HS-5 (cell line): Measurements from ENCODE around the gene CST4.
"Not testable (repeated sequence)": the region's sequence is repeated elsewhere in the genome, so short reads cannot be mapped to it uniquely, and the experiment has no call there.

Experiments used
- DNase-seq: peaks from one replicate; pipeline ENCODE4 v3.0.0-alpha.2; 2012; ENCODE audit warnings: low read depth

CST4 gene

DNA sequence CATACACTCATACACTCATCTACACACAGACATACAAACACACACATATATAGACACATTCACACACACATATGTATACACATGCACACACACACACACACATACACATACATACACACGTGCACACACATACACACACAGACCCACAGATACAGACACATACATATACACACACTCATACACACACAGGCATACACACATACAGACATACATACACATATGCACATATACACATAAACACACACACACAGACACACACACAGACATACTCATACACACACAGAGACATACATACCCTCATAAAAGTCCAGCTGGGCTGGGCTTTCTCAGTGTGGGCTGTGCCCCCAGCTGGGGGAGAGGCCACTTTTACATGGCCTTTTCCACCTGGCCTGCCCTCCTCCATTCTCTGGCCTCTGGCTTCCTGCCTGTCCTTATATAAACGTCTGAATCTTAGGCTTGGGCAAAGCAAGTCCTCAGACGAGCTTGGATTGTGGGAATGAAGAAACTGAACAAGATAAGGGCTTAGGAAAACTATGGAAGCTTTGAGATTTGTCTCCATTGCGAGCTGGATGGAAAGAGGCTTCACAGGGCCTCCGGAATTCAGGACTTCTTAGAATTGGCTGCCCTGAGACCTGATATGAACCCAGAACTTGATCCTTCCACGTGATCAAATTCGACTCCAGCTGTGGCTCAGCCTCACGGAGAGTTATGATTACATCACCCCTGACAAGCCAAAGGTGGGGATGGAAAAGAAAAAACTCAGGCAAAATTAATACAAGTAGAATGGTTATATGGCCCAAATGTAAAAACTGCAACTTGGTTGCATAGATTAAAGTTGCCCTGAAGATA lies 28.6 kb downstream of the CST4 start:
- no peak for DNase-seq

DNA sequence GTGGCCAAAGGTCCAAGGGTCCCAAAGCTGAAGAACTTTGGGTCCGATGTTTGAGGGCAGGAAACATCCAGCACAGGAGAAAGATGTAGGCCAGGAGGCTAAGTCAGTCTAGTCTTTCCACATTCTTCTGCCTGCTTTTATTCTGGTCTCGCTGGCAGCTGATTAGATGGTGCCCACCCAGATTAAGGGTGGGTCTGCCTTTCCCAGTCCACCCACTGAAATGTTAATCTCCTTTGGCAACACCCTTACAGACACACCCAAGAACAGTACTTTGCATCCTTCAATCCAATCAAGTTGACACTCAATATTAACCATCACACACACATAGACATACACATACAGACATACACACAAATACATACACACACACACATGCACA lies 29.2 kb downstream of the CST4 start:
- not testable (repeated sequence) for DNase-seq

DNA sequence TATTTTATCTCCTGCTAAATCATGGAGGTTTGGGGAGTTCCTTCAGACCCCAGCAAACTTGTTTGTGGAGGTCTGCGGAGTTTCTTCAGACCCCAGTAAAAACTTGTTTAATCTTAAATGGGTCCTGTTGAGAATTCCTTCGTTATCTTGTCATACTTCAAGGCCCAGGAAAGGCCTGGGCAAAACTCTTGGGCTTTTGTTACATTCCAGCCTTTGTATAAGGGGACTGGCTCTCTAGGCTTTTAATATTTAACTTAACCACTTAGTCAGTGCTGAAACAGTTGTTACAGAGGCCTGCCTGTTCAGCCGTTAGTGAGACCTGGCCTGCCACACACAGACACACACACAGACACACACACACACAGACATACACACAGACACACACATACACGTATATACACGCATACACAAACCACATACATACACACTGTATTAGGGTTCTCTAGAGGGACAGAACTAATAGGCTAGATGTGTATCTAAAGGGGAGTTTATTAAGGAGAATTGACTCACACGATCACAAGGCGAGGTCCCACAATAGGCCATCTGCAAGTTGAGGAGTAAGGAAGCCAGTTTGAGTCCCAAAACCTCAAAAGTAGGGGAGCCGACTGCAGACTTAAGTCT lies 29.7 kb downstream of the CST4 start:
- DNase-seq: no peak

- no peak for DNase-seq
Observed at GRCh38 chr20:23658336-23658735, 30.5 kb downstream of the CST4 start.

- no peak for DNase-seq
Observed at GRCh38 chr20:23657202-23657601, 31.6 kb downstream of the CST4 start.

DNA sequence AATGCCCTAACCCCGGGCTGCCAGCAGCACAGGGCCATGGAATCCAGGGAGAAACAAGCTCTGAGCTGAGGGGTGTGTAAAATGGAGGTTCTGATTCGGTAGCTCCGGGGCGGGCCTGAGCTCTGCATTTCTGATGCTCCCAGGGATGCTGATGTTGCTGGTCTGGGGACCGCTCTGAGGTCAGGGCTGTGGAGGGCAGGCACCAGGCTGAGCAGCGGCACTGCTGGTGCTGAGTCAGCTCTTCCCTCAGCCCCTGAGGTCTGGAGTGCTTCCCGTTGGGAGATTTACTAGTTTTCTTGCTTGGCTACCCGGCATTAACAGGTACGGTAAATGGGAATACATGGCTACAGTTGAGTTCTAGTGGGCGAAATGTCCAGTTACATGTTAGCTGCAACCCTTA lies 32.5 kb downstream of the CST4 start:
- no peak for DNase-seq

DNA sequence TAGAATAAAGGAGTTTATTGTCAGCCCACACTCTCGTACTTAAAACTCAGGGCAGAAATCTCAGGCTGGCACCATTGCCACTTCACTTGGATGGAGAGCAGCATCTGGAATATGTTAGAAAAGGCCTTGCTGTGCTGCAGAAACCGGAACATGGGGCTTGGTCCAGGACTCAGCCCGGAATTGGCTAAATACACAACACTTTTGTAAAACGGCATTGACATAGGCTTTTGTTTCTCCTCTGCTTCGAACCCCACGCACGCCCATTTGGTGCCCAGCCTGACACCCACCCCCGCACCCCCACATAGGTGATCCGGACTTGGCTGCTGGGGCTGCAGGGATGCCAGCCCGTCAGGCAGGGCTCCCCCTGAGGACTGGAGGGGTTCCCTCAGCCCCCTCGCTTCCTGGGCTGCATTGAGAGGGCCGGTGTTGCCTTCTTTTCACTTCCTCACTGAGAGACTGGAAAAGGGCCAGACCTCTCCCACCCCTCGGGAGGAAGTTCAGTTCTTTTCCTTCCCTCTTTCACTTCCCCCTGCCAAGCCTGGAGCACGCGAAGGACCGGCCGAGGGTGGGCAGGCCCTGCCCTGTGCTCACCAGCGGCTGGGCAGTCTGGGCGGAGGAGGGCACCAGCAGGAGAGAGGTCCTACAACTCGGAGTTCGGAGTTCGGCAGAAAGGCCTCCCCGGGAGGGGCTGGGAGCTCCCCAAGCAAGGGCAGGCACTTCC lies 33.2 kb downstream of the CST4 start:
- DNase-seq: no peak

DNA sequence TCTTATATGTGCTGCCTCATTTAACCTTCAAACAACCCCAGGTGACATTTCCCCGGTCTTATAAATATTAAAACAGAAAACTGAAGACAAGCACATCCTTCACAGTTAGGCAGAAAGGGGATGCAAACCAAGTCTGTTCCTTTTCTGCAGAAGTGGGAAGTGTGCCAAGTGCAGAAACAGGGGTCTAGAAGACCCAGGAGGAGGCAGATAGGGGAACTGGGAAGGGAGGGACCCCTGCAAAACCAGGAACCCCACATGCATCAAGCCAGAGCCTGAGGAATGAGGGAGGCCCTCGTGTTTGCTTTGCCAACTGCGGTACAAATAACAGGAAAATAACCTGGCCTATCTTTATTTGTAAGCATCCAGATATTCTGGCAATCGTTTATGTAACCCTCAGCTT lies 34.1 kb downstream of the CST4 start:
- DNase-seq: no peak

DNA sequence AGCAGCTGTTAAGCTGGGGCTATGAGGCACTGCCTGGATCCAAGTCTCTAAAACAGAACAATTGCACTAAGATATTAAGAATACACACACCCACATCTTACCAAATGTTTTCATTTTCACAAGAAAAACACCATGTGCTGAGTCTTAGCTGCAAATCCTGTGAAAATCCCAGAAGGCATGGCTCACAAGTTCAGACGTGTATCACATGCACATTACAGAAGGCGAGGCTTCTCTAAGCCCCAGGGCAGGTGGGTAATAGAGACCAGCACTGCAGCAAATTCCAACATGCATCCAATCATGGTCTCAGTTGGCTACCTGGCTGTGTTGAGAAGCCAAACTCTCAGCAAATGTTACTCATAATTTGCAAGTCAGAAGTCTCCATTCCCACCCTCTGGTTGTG lies 34.8 kb downstream of the CST4 start:
- no peak for DNase-seq

- DNase-seq: no peak
Observed at GRCh38 chr20:23653400-23653938, 35.4 kb downstream of the CST4 start.

- DNase-seq: no peak
Observed at GRCh38 chr20:23652926-23653325, 35.9 kb downstream of the CST4 start.

- no peak for DNase-seq
Observed at GRCh38 chr20:23652371-23652770, 36.5 kb downstream of the CST4 start.

- DNase-seq: no peak
Observed at GRCh38 chr20:23651117-23651516, 37.7 kb downstream of the CST4 start.

DNA sequence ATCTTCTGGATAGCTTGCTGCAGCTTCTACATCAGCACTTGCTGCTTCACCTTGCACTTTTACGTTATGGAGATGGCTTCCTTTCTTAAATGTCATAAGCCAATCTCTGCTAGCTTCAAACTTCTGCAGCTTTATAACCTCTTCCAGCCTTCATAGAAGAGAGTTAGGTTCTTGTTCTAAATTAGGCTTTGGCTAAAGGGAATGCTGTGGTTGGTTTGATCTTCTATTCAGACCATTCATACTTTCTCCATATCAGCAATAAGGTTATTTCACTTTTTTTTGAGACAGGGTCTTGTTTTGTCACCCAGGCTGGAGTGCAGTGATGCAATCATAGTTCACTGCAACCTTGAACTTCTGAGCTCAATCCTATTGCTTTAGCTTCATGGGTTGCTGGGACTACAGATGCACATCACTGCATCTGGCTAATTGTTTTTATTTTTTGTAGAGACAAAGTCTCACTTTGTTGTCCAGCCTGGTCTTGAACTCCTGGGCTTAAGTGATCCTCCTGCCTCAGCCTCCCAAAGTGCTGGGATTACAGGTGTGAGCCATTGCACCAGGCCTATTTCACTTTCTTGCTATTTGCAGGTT lies 38.9 kb downstream of the CST4 start:
- DNase-seq: no peak

DNA sequence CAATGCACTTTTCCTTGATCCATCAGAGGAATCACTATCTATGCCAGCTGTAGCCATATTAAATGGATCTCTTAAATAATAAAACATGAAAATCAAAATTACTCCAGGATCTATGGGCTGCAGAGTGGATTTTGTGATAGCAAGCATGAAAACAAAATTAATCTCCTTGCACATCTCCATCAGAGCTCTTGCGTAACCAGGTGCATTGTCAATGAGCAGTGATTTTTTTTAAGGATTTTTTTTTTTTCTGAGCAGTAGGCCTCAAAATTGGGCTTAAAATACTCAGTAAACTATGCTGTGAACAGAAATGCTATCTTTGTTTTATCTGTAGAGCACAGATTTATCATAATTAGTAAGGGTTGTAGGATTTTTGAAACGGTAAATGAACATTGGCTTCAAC lies 39.6 kb downstream of the CST4 start:
- DNase-seq: no peak

DNA sequence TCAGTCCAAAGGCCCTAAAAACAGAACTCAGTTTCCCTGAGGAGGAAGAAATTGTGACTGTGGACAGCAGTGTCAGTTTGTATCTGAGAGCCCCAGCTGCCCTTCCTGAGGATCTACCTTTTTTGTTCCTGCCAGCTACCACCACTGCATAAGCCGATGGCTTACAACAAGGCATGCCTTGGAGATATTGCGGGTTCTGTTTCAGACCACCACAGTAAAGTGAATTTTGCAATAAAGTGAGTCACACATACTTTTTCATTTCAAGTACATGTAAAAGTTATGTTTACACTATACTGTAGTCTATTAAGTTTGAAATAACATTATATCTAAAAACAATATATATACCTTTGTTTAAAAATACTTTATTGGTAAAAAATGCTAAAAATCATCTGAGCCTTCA lies 41.5 kb downstream of the CST4 start:
- DNase-seq: no peak

DNA sequence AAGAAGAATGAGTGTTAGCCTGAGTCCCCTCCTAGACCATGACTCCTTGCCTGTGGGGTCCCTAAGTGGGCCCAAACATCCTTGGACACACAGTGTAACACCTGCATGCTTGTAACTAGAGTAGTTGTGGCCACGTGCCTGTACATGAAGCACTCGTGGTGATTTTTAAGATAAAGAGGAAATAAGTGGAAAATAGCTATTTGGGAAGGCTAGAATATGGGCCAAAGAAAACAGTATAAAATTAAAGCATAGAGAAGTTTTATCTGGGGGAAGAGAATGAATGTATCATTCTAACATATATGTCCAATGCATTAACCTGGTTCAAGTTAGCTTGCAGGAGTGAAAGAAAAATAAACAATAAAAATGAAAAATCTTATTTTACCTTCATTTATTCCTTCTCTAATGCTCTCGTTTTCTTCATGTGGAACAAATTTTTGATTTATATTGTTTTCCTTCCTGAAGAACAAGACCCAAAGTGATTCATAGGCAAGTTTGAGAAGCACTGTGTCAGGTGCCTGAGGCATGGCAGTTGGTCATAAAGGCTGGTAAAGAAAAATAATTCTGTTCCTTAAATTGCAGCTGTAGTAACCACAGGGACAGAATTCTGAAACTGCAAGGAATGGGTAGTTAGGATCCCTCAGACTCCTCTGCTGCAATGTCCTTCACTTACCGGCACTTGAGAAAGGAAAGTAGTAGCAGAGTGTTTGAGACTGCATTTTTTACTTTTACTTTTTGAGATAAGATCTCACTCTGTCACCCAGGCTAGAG lies 42.5 kb downstream of the CST4 start:
- DNase-seq: no peak

DNA sequence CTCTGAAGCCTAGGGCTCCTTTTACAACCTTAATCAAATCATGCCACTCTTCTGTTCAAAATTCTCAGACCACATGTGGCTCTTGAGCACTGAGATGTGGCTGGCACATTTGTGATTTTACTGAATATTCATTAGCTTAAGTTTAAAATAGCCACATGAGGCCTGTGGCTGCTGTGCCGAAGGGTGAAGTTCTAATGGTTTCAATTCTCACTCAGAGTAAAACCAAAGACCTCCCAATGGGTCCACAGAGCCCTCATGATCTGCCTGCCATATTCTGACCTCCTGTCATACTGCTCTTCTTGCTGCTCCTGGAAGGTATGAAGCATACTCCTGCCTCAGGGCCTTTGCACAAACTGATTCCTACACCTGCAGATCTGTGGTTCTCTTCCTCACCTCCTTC lies 43.3 kb downstream of the CST4 start:
- DNase-seq: no peak

DNA sequence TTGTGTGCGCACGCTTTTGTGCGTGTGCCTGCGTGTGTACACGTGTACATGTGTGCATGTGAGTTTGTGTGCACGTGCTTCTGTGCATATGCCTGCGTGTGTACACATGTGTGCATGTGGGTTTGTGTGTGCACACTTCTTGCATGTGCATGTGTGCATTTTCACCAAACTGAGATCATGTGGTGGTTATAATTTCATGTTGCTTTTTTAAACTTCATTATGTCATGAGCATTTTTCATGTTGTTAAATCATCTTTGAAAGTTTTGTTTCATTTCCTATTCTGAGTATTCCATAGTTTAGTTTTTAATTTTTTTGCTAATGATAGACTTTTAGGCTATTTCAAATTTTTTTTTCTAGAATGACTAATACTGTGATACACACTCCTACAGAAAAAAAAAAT lies 44.7 kb downstream of the CST4 start:
- no peak for DNase-seq

DNA sequence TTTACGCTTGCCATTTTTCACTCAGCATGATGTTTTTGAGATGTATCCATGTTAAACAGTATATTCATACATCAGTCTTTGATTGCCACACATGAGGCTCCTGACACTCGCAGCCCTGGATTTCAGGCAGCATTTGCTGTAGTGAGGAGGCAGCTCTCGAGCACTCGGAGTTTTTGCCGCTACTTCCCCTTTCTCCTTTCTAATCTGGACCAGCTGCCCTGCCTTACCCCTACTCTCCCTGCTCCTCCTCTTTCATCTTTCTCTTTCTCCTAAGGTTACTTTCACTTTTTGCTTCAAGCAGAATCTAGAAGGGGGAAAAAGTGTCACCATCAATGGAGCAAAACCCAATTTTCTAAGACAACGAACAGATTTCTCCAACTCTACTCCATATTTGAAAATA lies 45.2 kb downstream of the CST4 start:
- no peak for DNase-seq

DNA sequence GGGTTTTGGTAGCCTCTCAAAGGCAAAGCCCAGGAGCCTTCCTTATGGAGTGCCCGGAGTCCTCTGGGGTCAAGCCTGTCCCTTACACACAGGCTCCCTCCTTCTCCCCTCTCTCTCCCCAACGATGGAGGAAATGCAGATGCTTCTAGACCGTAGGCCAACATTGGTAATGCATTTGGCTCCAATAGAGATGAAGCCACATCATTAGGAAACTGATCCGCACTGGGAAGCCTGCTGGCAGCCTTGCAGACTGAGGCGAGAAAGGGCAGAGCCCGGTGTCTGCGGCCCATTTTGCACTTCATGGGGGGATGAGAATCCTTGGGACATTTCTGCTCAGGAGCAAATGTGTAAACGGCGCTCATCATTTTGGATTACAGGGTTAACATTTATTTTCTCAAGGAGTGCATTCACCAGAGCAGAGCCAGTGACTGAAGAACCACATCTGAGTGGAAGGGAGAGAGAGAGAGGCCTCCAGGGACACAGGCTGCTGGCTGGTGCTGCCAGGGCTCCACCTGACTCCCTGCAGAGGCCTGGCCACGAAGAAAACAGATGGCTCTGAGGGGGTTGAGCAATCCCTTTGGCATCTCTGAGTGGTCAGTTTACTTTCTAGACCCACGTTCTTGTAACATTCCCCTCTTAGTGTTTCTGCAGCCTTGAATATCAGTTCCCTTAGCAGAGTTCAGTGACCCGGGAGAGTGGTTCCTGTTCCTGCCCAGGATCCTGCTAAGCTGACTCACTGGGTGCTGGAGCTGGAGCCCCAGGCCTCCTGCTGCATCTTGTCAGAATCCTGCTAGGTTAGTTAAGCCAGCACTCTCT lies 46.7 kb downstream of the CST4 start:
- peak; percentile 65 for DNase-seq
